DND-41 (cell line): Measurements from ENCODE around the gene VAMP2.

ENCODE experiments used
- EZH2 ChIP-seq: IDR thresholded peaks from 3 replicates; pipeline ENCODE4 v1.6.1; 2012; ENCODE audit warnings: borderline replicate concordance, low read depth, mild to moderate bottlenecking, moderate library complexity, low read length, inconsistent platforms; ENCODE audit not compliant: severe bottlenecking
- TF ChIP-seq, protein P1 (sequence below): IDR thresholded peaks from 2 replicates; pipeline ENCODE4 v1.5.1; 2012; ENCODE audit warnings: borderline replicate concordance, low read length, moderate library complexity, mild to moderate bottlenecking; ENCODE audit not compliant: poor library complexity, severe bottlenecking; ENCODE audit errors: extremely low read depth

DNA sequence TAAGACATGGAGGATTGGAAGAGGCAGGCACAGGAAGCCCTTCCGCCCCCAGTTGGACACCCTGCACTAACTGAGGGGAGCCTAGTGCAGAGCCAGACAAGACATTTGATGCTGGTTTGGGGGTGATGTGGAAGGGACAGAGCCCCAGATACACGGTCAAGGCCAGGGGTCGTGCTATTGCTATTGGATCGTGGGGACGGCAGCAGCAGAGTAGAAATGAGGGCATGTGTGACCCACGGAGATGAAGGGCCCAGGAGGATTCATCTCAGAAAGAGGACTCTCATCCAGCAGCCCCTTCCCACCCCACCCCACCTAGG is 2.0 kb upstream of the VAMP2 start:
- TF ChIP-seq, protein P1, sequence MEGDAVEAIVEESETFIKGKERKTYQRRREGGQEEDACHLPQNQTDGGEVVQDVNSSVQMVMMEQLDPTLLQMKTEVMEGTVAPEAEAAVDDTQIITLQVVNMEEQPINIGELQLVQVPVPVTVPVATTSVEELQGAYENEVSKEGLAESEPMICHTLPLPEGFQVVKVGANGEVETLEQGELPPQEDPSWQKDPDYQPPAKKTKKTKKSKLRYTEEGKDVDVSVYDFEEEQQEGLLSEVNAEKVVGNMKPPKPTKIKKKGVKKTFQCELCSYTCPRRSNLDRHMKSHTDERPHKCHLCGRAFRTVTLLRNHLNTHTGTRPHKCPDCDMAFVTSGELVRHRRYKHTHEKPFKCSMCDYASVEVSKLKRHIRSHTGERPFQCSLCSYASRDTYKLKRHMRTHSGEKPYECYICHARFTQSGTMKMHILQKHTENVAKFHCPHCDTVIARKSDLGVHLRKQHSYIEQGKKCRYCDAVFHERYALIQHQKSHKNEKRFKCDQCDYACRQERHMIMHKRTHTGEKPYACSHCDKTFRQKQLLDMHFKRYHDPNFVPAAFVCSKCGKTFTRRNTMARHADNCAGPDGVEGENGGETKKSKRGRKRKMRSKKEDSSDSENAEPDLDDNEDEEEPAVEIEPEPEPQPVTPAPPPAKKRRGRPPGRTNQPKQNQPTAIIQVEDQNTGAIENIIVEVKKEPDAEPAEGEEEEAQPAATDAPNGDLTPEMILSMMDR: no peak
- no peak for TF ChIP-seq EZH2
